ENCODE measurements around the gene RFX6.

The RFX6 gene

GRCh38 chr6:116974526-116975316, 97.7 kb downstream of the RFX6 start:
- DNase-seq: no peak

GRCh38 chr6:116975600-116975999, 98.6 kb downstream of the RFX6 start:
- no peak for DNase-seq

DNA sequence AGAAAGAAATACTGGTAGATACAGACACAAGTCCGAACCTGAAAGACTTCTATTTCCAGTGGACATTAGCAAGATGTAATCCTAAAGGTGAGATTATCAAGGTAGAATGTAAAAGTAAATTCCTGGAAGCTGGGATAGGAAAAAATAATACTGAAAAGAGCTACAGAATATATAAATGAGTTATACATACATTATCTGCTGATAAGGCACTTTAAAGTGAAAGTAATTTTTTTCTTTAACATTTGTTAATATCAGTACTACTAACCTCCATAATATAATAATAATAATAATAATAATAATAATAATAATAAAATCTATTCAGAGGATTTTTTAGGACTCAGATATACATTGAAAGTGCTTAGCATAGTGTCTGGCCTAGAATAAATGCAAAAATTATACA, 102.5 kb downstream of the RFX6 start:
- no peak for DNase-seq
